Keratinocyte (primary cell): ENCODE measurements around the gene CHST8. TPM values are rescaled to one million over a fixed set of nuclear protein-coding genes. Genes with fewer than 3 reads are reported as not detected.

ENCODE experiments used
- DNase-seq: peaks from one replicate; pipeline ENCODE4 v3.0.0-alpha.2; 2011; ENCODE audit warnings: low read depth, missing footprints, low spot score
- FAIRE-seq: peaks from 2 replicates; lab custom pipeline; 2011; peaks lifted over from hg19 to GRCh38; lab: Jason Lieb, UNC
- H2AFZ ChIP-seq: 2 replicates; pipeline ENCODE4 v1.6.0; 2012; ENCODE audit warnings: low read length, control low read depth, inconsistent platforms; ENCODE audit not compliant: control insufficient read depth
- H3K27ac ChIP-seq: 2 replicates; pipeline ENCODE4 v1.5.1; 2011; ENCODE audit warnings: low read length; ENCODE audit not compliant: control insufficient read depth, insufficient read depth
- H3K27me3 ChIP-seq: 3 replicates; pipeline ENCODE4 v1.6.0; 2011; ENCODE audit warnings: low read length; ENCODE audit not compliant: control insufficient read depth, insufficient read depth; ENCODE audit errors: extremely low read depth
- H3K36me3 ChIP-seq, 2 experiments: 2 replicates in 1 of 2; 3 replicates in 1 of 2; pipeline ENCODE4 v1.5.1; 2011; ENCODE audit warnings: low read length in 2 of 2, mild to moderate bottlenecking in 1 of 2; ENCODE audit not compliant: control insufficient read depth in 2 of 2, insufficient read depth in 2 of 2; ENCODE audit errors: extremely low read depth in 1 of 2
- H3K4me1 ChIP-seq: 3 replicates; pipeline ENCODE4 v1.5.1; 2011; ENCODE audit warnings: low read length; ENCODE audit not compliant: control insufficient read depth, insufficient read depth; ENCODE audit errors: extremely low read depth
- H3K4me2 ChIP-seq: 3 replicates; pipeline ENCODE4 v1.6.0; 2011; ENCODE audit warnings: low read depth, low read length; ENCODE audit not compliant: control insufficient read depth, insufficient read depth; ENCODE audit errors: extremely low read depth
- H3K4me3 ChIP-seq, 3 experiments: fragments of 200-600 bp in 1 of 3; sonication (generic) in 1 of 3; 2 replicates in 2 of 3; 3 replicates in 1 of 3; pipeline ENCODE4 v1.5.1; 2011 to 2016; ENCODE audit warnings: low read length in 3 of 3, mild to moderate bottlenecking in 3 of 3, control low read depth in 2 of 3, inconsistent platforms in 1 of 3, low read depth in 1 of 3, mixed read lengths in 1 of 3, mixed run types in 1 of 3, moderate library complexity in 1 of 3; ENCODE audit not compliant: control insufficient read depth in 2 of 3, insufficient read depth in 2 of 3; ENCODE audit errors: extremely low read depth in 1 of 3
- H3K79me2 ChIP-seq: 2 replicates; pipeline ENCODE4 v1.6.0; 2012; ENCODE audit warnings: low read length; ENCODE audit not compliant: control insufficient read depth, insufficient read depth
- H3K9ac ChIP-seq: 3 replicates; pipeline ENCODE4 v1.6.0; 2011; ENCODE audit warnings: low read length; ENCODE audit not compliant: control insufficient read depth, insufficient read depth; ENCODE audit errors: extremely low read depth
- H3K9me1 ChIP-seq: 3 replicates; pipeline ENCODE4 v1.6.0; 2011; ENCODE audit warnings: low read length; ENCODE audit not compliant: control insufficient read depth, insufficient read depth; ENCODE audit errors: extremely low read depth
- H3K9me3 ChIP-seq: 2 replicates; pipeline ENCODE4 v1.5.1; 2012; ENCODE audit warnings: low read depth, low read length; ENCODE audit not compliant: control insufficient read depth
- H4K20me1 ChIP-seq: 3 replicates; pipeline ENCODE4 v1.6.0; 2011; ENCODE audit warnings: low read length; ENCODE audit not compliant: control insufficient read depth, insufficient read depth; ENCODE audit errors: extremely low read depth
- CTCF ChIP-seq, 3 experiments: IDR thresholded peaks in 1 of 3; conservative IDR thresholded peaks in 1 of 3; optimal IDR thresholded peaks in 1 of 3; 2 replicates in 2 of 3; 3 replicates in 1 of 3; pipeline versions ENCODE3 to v1.5.1; 2011; ENCODE audit warnings: low read length in 3 of 3, mild to moderate bottlenecking in 3 of 3, moderate library complexity in 2 of 3, control low read depth in 1 of 3, inconsistent platforms in 1 of 3; ENCODE audit not compliant: insufficient read depth in 2 of 3; ENCODE audit errors: extremely low read depth in 1 of 3
- EZH2 ChIP-seq: IDR thresholded peaks from one replicate; pipeline ENCODE4 v1.6.1; 2012; ENCODE audit warnings: inconsistent platforms, mild to moderate bottlenecking, low read length, moderate library complexity
- dilution Hi-C: fragments of 300-500 bp; cut with MboI; formaldehyde crosslinking; loops from one replicate; pipeline ENCODE4 v1.7.0; 2020; ENCODE audit warnings: low sequenced_read_pairs; ENCODE audit not compliant: extremely low pct_ligation_motif_present
- polyA plus RNA-seq, 5 experiments: library from polyadenylated mRNA; depleted of rRNA in 3 of 5; stranded (reverse) in 3 of 5; stranded (forward) in 1 of 5; unstranded in 1 of 5; fragments of >200 nt; gene quantifications; 1 replicate in 1 of 5; 2 replicates in 3 of 5; 3 replicates in 1 of 5; pipeline versions ENCODE4 v1.2.1 to v1.2.3, GENCODE V29; 2011 to 2012; ENCODE audit warnings: missing spikeins in 2 of 5, low read depth in 1 of 5, low replicate concordance in 1 of 5

The CHST8 gene
- polyA plus RNA-seq, 1 donor (not counting 4 experiments of a cell fraction or from before 2014, with no cell fraction given) = not detected

- Histone ChIP-seq H3K27ac (no peak overlapping the region), H3K9ac (no peak overlapping the region), H3K79me2 (no peaks in the 10 kb centered on the region), H4K20me1 (no peaks in the 10 kb centered on the region), H3K4me2 (no peak overlapping the region), H2AFZ (no peak overlapping the region), H3K4me3 (no peak overlapping the region), H3K4me1 (no peaks in the 10 kb centered on the region), H3K27me3 (no peaks in the 10 kb centered on the region), H3K9me3 (no peaks in the 10 kb centered on the region), H3K9me1 (no peaks in the 10 kb centered on the region), H3K36me3 (no peaks in the 10 kb centered on the region)
- dilution Hi-C loops = no loop called here
- FAIRE-seq (no peak), DNase-seq (no peak)
- TF ChIP-seq EZH2 = no peak
- TF ChIP-seq CTCF (optimal IDR thresholded peaks at IDR 0.05 in 1 of 3, IDR thresholded peaks at IDR 0.05 in 1 of 3, conservative IDR thresholded peaks at IDR 0.05 in 1 of 3; ENCODE audit: extremely low read depth in 1 of 3, insufficient read depth in 2 of 3, low read length in 3 of 3) = no peak
Observed at GRCh38 chr19:33749619-33750175, 127.9 kb downstream of the CHST8 start.

- H3K4me3 ChIP-seq = no peak overlapping the region
- dilution Hi-C loops = no loop called here
- H3K9me1 ChIP-seq = no peaks in the 10 kb centered on the region
- H4K20me1 ChIP-seq = no peaks in the 10 kb centered on the region
- H3K27me3 ChIP-seq = no peaks in the 10 kb centered on the region
- TF ChIP-seq EZH2 = no peak
- no peak for TF ChIP-seq CTCF (optimal IDR thresholded peaks at IDR 0.05 in 1 of 3, IDR thresholded peaks at IDR 0.05 in 1 of 3, conservative IDR thresholded peaks at IDR 0.05 in 1 of 3; ENCODE audit: extremely low read depth in 1 of 3, insufficient read depth in 2 of 3, low read length in 3 of 3)
- H3K4me1 ChIP-seq = no peaks in the 10 kb centered on the region
- no peak overlapping the region for H3K27ac ChIP-seq
- DNase-seq (no peak), FAIRE-seq (no peak)
- H2AFZ ChIP-seq = no peak overlapping the region
- no peaks in the 10 kb centered on the region for H3K9me3 ChIP-seq
- H3K4me2 ChIP-seq = no peak overlapping the region
- H3K36me3 ChIP-seq = no peaks in the 10 kb centered on the region
- H3K9ac ChIP-seq = no peak overlapping the region
- H3K79me2 ChIP-seq = no peaks in the 10 kb centered on the region
Observed at GRCh38 chr19:33750587-33751435, 129.1 kb downstream of the CHST8 start.
